ENCODE results near the gene SSB. TPM values are rescaled to one million over a fixed set of nuclear protein-coding genes. Genes with fewer than 3 reads are reported as not detected.

Gene SSB
- total and polyA plus RNA-seq, 2 of the 13 experiments (the other 11 are each of a cell fraction or from before 2014, with no cell fraction given) = 109 to 208 TPM

DNA sequence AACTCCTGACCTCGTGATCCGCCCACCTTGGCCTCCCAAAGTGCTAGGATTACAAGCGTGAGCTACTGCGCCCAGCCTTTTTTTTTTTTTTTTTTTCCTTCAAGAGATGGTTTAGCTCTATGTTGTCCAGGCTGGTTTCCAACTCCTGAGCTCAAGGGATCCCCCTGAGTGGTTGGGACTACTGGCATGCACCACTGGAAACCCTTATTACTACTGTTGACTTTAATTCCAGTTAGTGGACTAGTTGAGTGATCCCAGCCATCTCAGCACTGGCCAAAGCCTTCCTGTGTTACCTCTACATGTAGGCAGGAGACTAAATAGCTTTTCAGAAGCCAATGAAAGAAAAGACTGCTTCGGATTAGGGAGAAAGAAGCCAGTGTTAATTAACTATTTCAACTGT, 8.1 kb upstream of the SSB start (continued):
- no peak for TF ChIP-seq ZSCAN21 (CRISPR knock-in tag; IDR thresholded peaks at IDR 0.05; ENCODE audit: borderline replicate concordance)
- TF ChIP-seq, protein P1, sequence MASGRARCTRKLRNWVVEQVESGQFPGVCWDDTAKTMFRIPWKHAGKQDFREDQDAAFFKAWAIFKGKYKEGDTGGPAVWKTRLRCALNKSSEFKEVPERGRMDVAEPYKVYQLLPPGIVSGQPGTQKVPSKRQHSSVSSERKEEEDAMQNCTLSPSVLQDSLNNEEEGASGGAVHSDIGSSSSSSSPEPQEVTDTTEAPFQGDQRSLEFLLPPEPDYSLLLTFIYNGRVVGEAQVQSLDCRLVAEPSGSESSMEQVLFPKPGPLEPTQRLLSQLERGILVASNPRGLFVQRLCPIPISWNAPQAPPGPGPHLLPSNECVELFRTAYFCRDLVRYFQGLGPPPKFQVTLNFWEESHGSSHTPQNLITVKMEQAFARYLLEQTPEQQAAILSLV (CRISPR knock-in tag; IDR thresholded peaks at IDR 0.05; ENCODE audit: borderline replicate concordance) = no peak
- no peak for TF ChIP-seq ZNF275 (CRISPR knock-in tag; IDR thresholded peaks at IDR 0.05; ENCODE audit: borderline replicate concordance)

GRCh38 chr2:169795181-169795580, 3.5 kb upstream of the SSB start:
- H3K4me3 ChIP-seq (replicated peaks in 1 of 3; ENCODE audit: insufficient read depth in 1 of 3, low read depth in 2 of 3, low read length in 3 of 3) = no peak overlapping the region
- no peak overlapping the region for H3K9ac ChIP-seq (ENCODE audit: insufficient read depth, low read depth, low read length)
- no peaks in the 10 kb centered on the region; a peak in 1 of 5 replicates for H3K27me3 ChIP-seq (ENCODE audit: control insufficient read depth in 1 of 2, insufficient read depth in 2 of 2, low read length in 2 of 2)
- POLR2A ChIA-PET = interaction anchor here (0.8 kb wide), 1 partner anchor 9 kb away, joined by 3 read pairs; no protein-coding TSS in a partner anchor
- CTCF ChIA-PET (ENCODE audit: low intra/inter-chr PET ratio, low total read pairs) = no interaction called here
- H3K9me3 ChIP-seq (ENCODE audit: low read length) = no peaks in the 10 kb centered on the region
- FAIRE-seq (no peak), DNase-seq (ENCODE audit: low spot score) (no peak), ATAC-seq (no peak)
- in situ Hi-C loops (cut with HindIII; ENCODE audit: extremely low pct_ligation_motif_present, low pct_unique_long_range_greater_than_20kb) (no loop called here), intact Hi-C loops (cut with micrococcal nuclease; ENCODE audit: unreplicated experiment) (no loop called here)
- no TSS peak for BruUV-seq (replicated peaks)
- peaks cover 15% of the 10 kb centered on the region for H3K79me2 ChIP-seq (ENCODE audit: insufficient read depth, low read length)
- TF ChIP-seq, protein P2, sequence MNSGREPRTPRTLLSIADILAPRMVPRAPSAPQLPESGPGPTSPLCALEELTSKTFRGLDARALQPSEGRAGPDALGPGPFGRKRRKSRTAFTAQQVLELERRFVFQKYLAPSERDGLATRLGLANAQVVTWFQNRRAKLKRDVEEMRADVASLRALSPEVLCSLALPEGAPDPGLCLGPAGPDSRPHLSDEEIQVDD (CRISPR knock-in tag; IDR thresholded peaks at IDR 0.05; ENCODE audit: borderline replicate concordance) = no peak
- peak; percentile 42; the same call in 1 of the 2 replicates for TF ChIP-seq CEBPB (IDR thresholded peaks at IDR 0.05; ENCODE audit: borderline replicate concordance, low read depth, low read length)
- no peak overlapping the region for H3K4me2 ChIP-seq (ENCODE audit: low read depth, low read length)
- no peak overlapping the region for H3K27ac ChIP-seq (ENCODE audit: extremely low read length, insufficient read depth, low read length)
- H3K36me3 ChIP-seq (replicated peaks in 1 of 2; ENCODE audit: control insufficient read depth in 1 of 2, insufficient read depth in 2 of 2, low read length in 2 of 2) = no peaks in the 10 kb centered on the region
- no peak overlapping the region for H2AFZ ChIP-seq (ENCODE audit: low read length)
- H4K20me1 ChIP-seq (ENCODE audit: insufficient read depth, low read length) = peaks cover 5% of the 10 kb centered on the region; the same call in 1 of the 2 replicates
- WGBS (ENCODE audit: low lambda C conversion rate) = 56% methylated on average over 2 of the region's 2 CpGs
- peaks cover 12% of the 10 kb centered on the region for H3K4me1 ChIP-seq (ENCODE audit: insufficient read depth, low read length)

All from HepG2 (cell line).